DMS153 treated with DMSO at 0.1 percent for 48 hours (cell line): ENCODE data around the gene NHEJ1.
"Not testable (repeated sequence)": the region's sequence is repeated elsewhere in the genome, so short reads cannot be mapped to it uniquely, and the experiment has no call there.

Experiments used
- DNase-seq: peaks from one replicate; lab custom pipeline; 2025; ENCODE audit not compliant: unreplicated experiment; lab: John Stamatoyannopoulos, UW

The NHEJ1 gene

GRCh38 chr2:219160186-219161017, at the start of gene NHEJ1:
Gene NHEJ1, minus strand, starts transcription at chr2:219160815. Its CDS starts 2,453 bp downstream, at chr2:219158362.
- DNase-seq = peak; percentile 85

GRCh38 chr2:219209236-219210195, 48.9 kb upstream of the NHEJ1 start:
- no peak for DNase-seq

GRCh38 chr2:219207884-219208740, 47.5 kb upstream of the NHEJ1 start:
- DNase-seq = no peak

GRCh38 chr2:219207134-219207883, 46.7 kb upstream of the NHEJ1 start:
- no peak for DNase-seq

- peak; percentile 67 for DNase-seq
Observed at GRCh38 chr2:219206328-219207133, 45.9 kb upstream of the NHEJ1 start, which contains the start of gene ZFAND2B. Gene ZFAND2B, plus strand, starts transcription at chr2:219206782. Its CDS starts 206 bp downstream, at chr2:219206988.

- no peak for DNase-seq
Observed at GRCh38 chr2:219205981-219206327, 45.3 kb upstream of the NHEJ1 start.

- no peak for DNase-seq
Observed at GRCh38 chr2:219205165-219205538, 44.5 kb upstream of the NHEJ1 start.

GRCh38 chr2:219204425-219205164, 44.0 kb upstream of the NHEJ1 start:
- DNase-seq = no peak

- DNase-seq = not testable (repeated sequence)
Observed at GRCh38 chr2:219201331-219201730, 40.7 kb upstream of the NHEJ1 start.

- DNase-seq = not testable (repeated sequence)
Observed at GRCh38 chr2:219200502-219201326, 40.1 kb upstream of the NHEJ1 start.

GRCh38 chr2:219199470-219200211, 39.0 kb upstream of the NHEJ1 start:
- DNase-seq = no peak

- DNase-seq = no peak
Observed at GRCh38 chr2:219198974-219199373, 38.4 kb upstream of the NHEJ1 start.

GRCh38 chr2:219197388-219197787, 36.8 kb upstream of the NHEJ1 start:
- DNase-seq = no peak

- DNase-seq = no peak
Observed at GRCh38 chr2:219186754-219187456, 26.3 kb upstream of the NHEJ1 start.

GRCh38 chr2:219184121-219184520, 23.5 kb upstream of the NHEJ1 start:
- no peak for DNase-seq

GRCh38 chr2:219183151-219183772, 22.6 kb upstream of the NHEJ1 start:
- no peak for DNase-seq
